C4-2B (cell line): ENCODE measurements around the gene RNPEPL1.

Experiments
- ZFX ChIP-seq: fragments of 450-650 bp; IDR thresholded peaks from 2 replicates; pipeline ENCODE4 v1.6.1; 2017
- TF ChIP-seq, protein P1 (sequence below): fragments of 450-650 bp; conservative IDR thresholded peaks from 2 replicates; pipeline ENCODE4 v1.5.1; 2017; ENCODE audit warnings: mild to moderate bottlenecking

- TF ChIP-seq, protein P1, sequence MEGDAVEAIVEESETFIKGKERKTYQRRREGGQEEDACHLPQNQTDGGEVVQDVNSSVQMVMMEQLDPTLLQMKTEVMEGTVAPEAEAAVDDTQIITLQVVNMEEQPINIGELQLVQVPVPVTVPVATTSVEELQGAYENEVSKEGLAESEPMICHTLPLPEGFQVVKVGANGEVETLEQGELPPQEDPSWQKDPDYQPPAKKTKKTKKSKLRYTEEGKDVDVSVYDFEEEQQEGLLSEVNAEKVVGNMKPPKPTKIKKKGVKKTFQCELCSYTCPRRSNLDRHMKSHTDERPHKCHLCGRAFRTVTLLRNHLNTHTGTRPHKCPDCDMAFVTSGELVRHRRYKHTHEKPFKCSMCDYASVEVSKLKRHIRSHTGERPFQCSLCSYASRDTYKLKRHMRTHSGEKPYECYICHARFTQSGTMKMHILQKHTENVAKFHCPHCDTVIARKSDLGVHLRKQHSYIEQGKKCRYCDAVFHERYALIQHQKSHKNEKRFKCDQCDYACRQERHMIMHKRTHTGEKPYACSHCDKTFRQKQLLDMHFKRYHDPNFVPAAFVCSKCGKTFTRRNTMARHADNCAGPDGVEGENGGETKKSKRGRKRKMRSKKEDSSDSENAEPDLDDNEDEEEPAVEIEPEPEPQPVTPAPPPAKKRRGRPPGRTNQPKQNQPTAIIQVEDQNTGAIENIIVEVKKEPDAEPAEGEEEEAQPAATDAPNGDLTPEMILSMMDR = no peak
- no peak for TF ChIP-seq ZFX
Observed at GRCh38 chr2:240622060-240622411, 53.8 kb downstream of the RNPEPL1 start.
